IMR-90 (cell line): ENCODE results near the gene VSNL1. TPM values are rescaled to one million over a fixed set of nuclear protein-coding genes. Genes with fewer than 3 reads are reported as not detected.

Experiments used
- ATAC-seq: fragments of 200-7000 bp; cut with Tn5 transposase; 2 replicates; pipeline ENCODE4 v1.9.1; 2020; ENCODE audit warnings: low read depth, mild to moderate bottlenecking, moderate library complexity
- BruUV-seq: library from RNA; stranded (reverse); fragments of 400-500 nt; replicated peaks from 2 replicates; lab custom pipeline; 2021; lab: Mats Ljungman, UMichigan
- CTCF ChIA-PET: fragments of 300-600 bp; formaldehyde crosslinking; extraction: SDS; loops from one replicate; lab custom pipeline; 2021; ENCODE audit warnings: antibody characterized with exemption; lab: Yijun Ruan, JAX
- POLR2A ChIA-PET: fragments of 300-600 bp; sonication (Branson Sonifier 250); formaldehyde crosslinking; loops from one replicate; lab custom pipeline; 2022; ENCODE audit warnings: antibody characterized with exemption; ENCODE audit not compliant: unreplicated experiment; lab: Charles Lee
- DNase-seq: peaks from one replicate; pipeline ENCODE4 v3.0.0; 2013
- H2AFZ ChIP-seq: replicated peaks from 2 replicates; pipeline ENCODE3; 2013; ENCODE audit warnings: low read length, mild to moderate bottlenecking; ENCODE audit not compliant: poor library complexity
- H2AK5ac ChIP-seq: 2 replicates; pipeline ENCODE4 v1.6.1; 2013; ENCODE audit warnings: low read depth, low read length, inconsistent platforms
- H2AK9ac ChIP-seq: replicated peaks from 2 replicates; pipeline ENCODE3; 2013; ENCODE audit warnings: mild to moderate bottlenecking, low read depth, low read length, moderate library complexity; ENCODE audit not compliant: poor library complexity
- H2BK120ac ChIP-seq: 2 replicates; pipeline ENCODE4 v1.6.1; 2013; ENCODE audit warnings: low read depth, low read length, inconsistent platforms
- H2BK15ac ChIP-seq: 3 replicates; pipeline ENCODE4 v1.6.1; 2013; ENCODE audit warnings: low read depth, low read length, inconsistent platforms
- H2BK20ac ChIP-seq: 2 replicates; pipeline ENCODE4 v1.6.1; 2013; ENCODE audit warnings: low read depth, mild to moderate bottlenecking, inconsistent platforms, low read length, moderate library complexity
- H2BK5ac ChIP-seq: 2 replicates; pipeline ENCODE4 v1.6.1; 2013; ENCODE audit warnings: mild to moderate bottlenecking, low read depth, low read length, inconsistent platforms; ENCODE audit not compliant: poor library complexity, severe bottlenecking
- H3K14ac ChIP-seq: replicated peaks from 2 replicates; pipeline ENCODE4 v1.6.1; 2013; ENCODE audit warnings: low read depth, low read length, inconsistent platforms
- H3K18ac ChIP-seq: 2 replicates; pipeline ENCODE4 v1.6.1; 2013; ENCODE audit warnings: low read depth, low read length, control low read depth
- H3K23ac ChIP-seq: 2 replicates; pipeline ENCODE4 v1.6.1; 2013; ENCODE audit warnings: low read depth, low read length, inconsistent platforms
- H3K27ac ChIP-seq: 2 replicates; pipeline ENCODE4 v1.5.1; 2013; ENCODE audit warnings: mild to moderate bottlenecking, control low read depth, low read length; ENCODE audit not compliant: insufficient read depth
- H3K27me3 ChIP-seq: 2 replicates; pipeline ENCODE4 v1.6.1; 2013; ENCODE audit warnings: low read length; ENCODE audit not compliant: control insufficient read depth, insufficient read depth
- H3K36me3 ChIP-seq: 2 replicates; pipeline ENCODE4 v1.6.1; 2013; ENCODE audit warnings: low read length, mixed read lengths; ENCODE audit not compliant: control insufficient read depth, insufficient read depth
- H3K4ac ChIP-seq: 2 replicates; pipeline ENCODE4 v1.6.1; 2013; ENCODE audit warnings: low read depth, low read length, inconsistent platforms
- H3K4me1 ChIP-seq: 2 replicates; pipeline ENCODE4 v1.6.1; 2013; ENCODE audit warnings: low read length, mixed read lengths; ENCODE audit not compliant: control insufficient read depth, insufficient read depth
- H3K4me2 ChIP-seq: 2 replicates; pipeline ENCODE4 v1.6.1; 2013; ENCODE audit warnings: low read depth, mild to moderate bottlenecking, control low read depth, low read length, moderate library complexity
- H3K4me3 ChIP-seq: 2 replicates; pipeline ENCODE4 v1.5.1; 2013; ENCODE audit warnings: low read depth, mild to moderate bottlenecking, control low read depth, low read length, moderate library complexity; ENCODE audit not compliant: insufficient read depth
- H3K56ac ChIP-seq: 2 replicates; pipeline ENCODE4 v1.6.1; 2013; ENCODE audit warnings: low read length, inconsistent platforms; ENCODE audit not compliant: insufficient read depth; ENCODE audit errors: extremely low read depth
- H3K79me1 ChIP-seq, 2 experiments: 2 replicates each; pipeline ENCODE4 v1.6.1; 2013; ENCODE audit warnings: low read length in 2 of 2, inconsistent platforms in 1 of 2, low read depth in 1 of 2
- H3K9ac ChIP-seq: 2 replicates; pipeline ENCODE4 v1.6.1; 2013; ENCODE audit warnings: low read depth, low read length, control low read depth
- H3K9me1 ChIP-seq: 2 replicates; pipeline ENCODE4 v1.6.1; 2013; ENCODE audit warnings: low read length, inconsistent platforms; ENCODE audit not compliant: insufficient read depth
- H3K9me3 ChIP-seq: 2 replicates; pipeline ENCODE4 v1.6.1; 2013; ENCODE audit warnings: low read length; ENCODE audit not compliant: control insufficient read depth, insufficient read depth
- H4K20me1 ChIP-seq: 2 replicates; pipeline ENCODE4 v1.6.1; 2013; ENCODE audit warnings: low read length, inconsistent platforms; ENCODE audit not compliant: insufficient read depth
- H4K5ac ChIP-seq: 2 replicates; pipeline ENCODE4 v1.6.1; 2013; ENCODE audit warnings: mild to moderate bottlenecking, low read depth, low read length, control low read depth
- H4K8ac ChIP-seq, 2 experiments: 2 replicates each; pipeline ENCODE4 v1.6.1; 2013; ENCODE audit warnings: low read depth in 2 of 2, low read length in 2 of 2, control low read depth in 1 of 2, inconsistent platforms in 1 of 2
- H4K91ac ChIP-seq: 2 replicates; pipeline ENCODE4 v1.6.1; 2013; ENCODE audit warnings: low read depth, low read length, inconsistent platforms; ENCODE audit not compliant: insufficient read depth
- MAZ ChIP-seq: IDR thresholded peaks from 2 replicates; pipeline ENCODE4 v1.6.1; 2012; ENCODE audit warnings: low read depth, mild to moderate bottlenecking, low read length, improper control_type of control experiment, moderate library complexity, borderline replicate concordance
- NFE2L2 ChIP-seq: fragments of 150-350 bp; IDR thresholded peaks from 2 replicates; pipeline ENCODE4 v1.6.1; 2016; ENCODE audit warnings: low read depth, mild to moderate bottlenecking, low read length
- POLR2A ChIP-seq: IDR thresholded peaks from 2 replicates; pipeline ENCODE4 v1.6.1; 2012; ENCODE audit warnings: mild to moderate bottlenecking, low read depth, low read length
- RFX5 ChIP-seq: IDR thresholded peaks from 2 replicates; pipeline ENCODE4 v1.8.0; 2012; ENCODE audit warnings: low read depth, mild to moderate bottlenecking, low read length, moderate library complexity
- WGBS, 2 experiments: methylation state at CpG; one replicate each; pipeline versions ENCODE4 v1.1.5 to v1.1.7; 2013; ENCODE audit warnings: missing lambda C conversion rate in 2 of 2; ENCODE audit not compliant: insufficient read length in 1 of 2; ENCODE audit errors: extremely low coverage in 2 of 2; 5-methylcytosine and 5-hydroxymethylcytosine counted together
- dilution Hi-C: fragments of 300-500 bp; cut with HindIII; formaldehyde crosslinking; loops from one replicate; pipeline ENCODE4 v1.14.3; 2018; ENCODE audit warnings: low sequenced_read_pairs; ENCODE audit not compliant: unreplicated experiment
- in situ Hi-C: fragments of 300-500 bp; cut with MboI; formaldehyde crosslinking; loops from 3 replicates; pipeline ENCODE4 v1.14.3; 2019; ENCODE audit warnings: low sequenced_read_pairs, inconsistent platforms, mixed read lengths
- intact Hi-C: fragments of 100-400 bp; cut with micrococcal nuclease; formaldehyde crosslinking; loops from 2 replicates; pipeline ENCODE4 v1.10.0; 2022
- polyA plus RNA-seq, 3 experiments: library from polyadenylated mRNA; depleted of rRNA; stranded (reverse); fragments of >200 nt; gene quantifications; 2 replicates each; pipeline ENCODE4 v1.2.3, GENCODE V29; 2012; ENCODE audit warnings: low replicate concordance in 1 of 3
- total RNA-seq: library from RNA; depleted of rRNA; stranded (reverse); fragments of >200 nt; gene quantifications from 2 replicates; pipeline ENCODE4 v1.2.3, GENCODE V29; 2012

The VSNL1 gene
- total and polyA plus RNA-seq, 2 of the 4 experiments (the other 2 are of a cell fraction), result 0.32 to 0.36 TPM

GRCh38 chr2:17640406-17640805 lies 99.9 kb downstream of the VSNL1 start:
- no TSS peak for BruUV-seq
- POLR2A ChIA-PET, result no interaction called here

More at GRCh38 chr2:17640406-17640805, 99.9 kb downstream of the VSNL1 start:
- Histone ChIP-seq H3K14ac (no peak overlapping the region), H3K4me2 (no peak overlapping the region), H3K56ac (no peak overlapping the region), H4K20me1 (no peaks in the 10 kb centered on the region), H3K79me1 (no peaks in the 10 kb centered on the region), H2BK120ac (no peak overlapping the region), H2AK5ac (no peak overlapping the region), H2BK15ac (no peak overlapping the region), H4K8ac (no peak overlapping the region), H2AFZ (no peak overlapping the region), H3K4me1 (peaks cover 18% of the 10 kb centered on the region), H2BK5ac (no peak overlapping the region), H4K91ac (no peak overlapping the region), H2BK20ac (no peak overlapping the region), H3K9me3 (no peaks in the 10 kb centered on the region), H3K23ac (no peak overlapping the region), H3K9me1 (peaks cover 21% of the 10 kb centered on the region), H3K4me3 (no peak overlapping the region), H3K9ac (no peak overlapping the region), H3K27ac (no peak overlapping the region), H3K36me3 (no peaks in the 10 kb centered on the region), H4K5ac (no peak overlapping the region), H3K4ac (no peak overlapping the region), H2AK9ac (no peak overlapping the region), H3K27me3 (no peaks in the 10 kb centered on the region), H3K18ac (no peak overlapping the region)
- in situ Hi-C loops (no loop called here), intact Hi-C loops (no loop called here), dilution Hi-C loops (no loop called here)
- TF ChIP-seq RFX5 (no peak), NFE2L2 (no peak), MAZ (no peak), POLR2A (no peak)
- no peak for DNase-seq
- CTCF ChIA-PET, result no interaction called here
- no CpG with 5 or more reads among the region's 2 CpGs for WGBS, 2 experiments
- no peak for ATAC-seq
